Coronary artery (tissue), 2 donors: ENCODE results near the gene LSM4.
A peak's percentile ranks its signal among the peaks of the same experiment; 100 is the strongest.

ENCODE experiments used
- DNase-seq: peaks from one replicate; pipeline ENCODE4 v3.0.0-alpha.2; 2017; ENCODE audit warnings: low spot score
- H3K27ac ChIP-seq, 2 donors: fragments of 200-600 bp; sonication (generic); one replicate each; pipeline ENCODE4 v1.5.1; 2016 to 2019
- H3K4me3 ChIP-seq: fragments of 200-600 bp; sonication (generic); 2 replicates; pipeline ENCODE4 v1.5.1; 2016; ENCODE audit warnings: mild to moderate bottlenecking, moderate library complexity
- CTCF ChIP-seq: fragments of 200-600 bp; sonication (generic); IDR thresholded peaks from one replicate; pipeline ENCODE4 v1.5.1; 2019; ENCODE audit warnings: antibody characterized with exemption

LSM4 gene

GRCh38 chr19:18273561-18274218 is 49.2 kb downstream of the LSM4 start:
- peak overlapping the region; percentile 83 to 88 for H3K27ac ChIP-seq
- DNase-seq: no peak
- no peak overlapping the region for H3K4me3 ChIP-seq
- no peak for TF ChIP-seq CTCF

GRCh38 chr19:18271433-18271841 is 51.4 kb downstream of the LSM4 start:
- DNase-seq: no peak
- no peak overlapping the region for H3K27ac ChIP-seq
- TF ChIP-seq CTCF: no peak
- no peak overlapping the region for H3K4me3 ChIP-seq

GRCh38 chr19:18270326-18270725 is 52.5 kb downstream of the LSM4 start:
- Histone ChIP-seq H3K27ac (no peak overlapping the region), H3K4me3 (no peak overlapping the region)
- no peak for TF ChIP-seq CTCF
- no peak for DNase-seq

GRCh38 chr19:18269070-18269723 is 53.7 kb downstream of the LSM4 start:
- no peak for DNase-seq
- H3K27ac ChIP-seq: no peak overlapping the region
- TF ChIP-seq CTCF: no peak
- H3K4me3 ChIP-seq: no peak overlapping the region

GRCh38 chr19:18266771-18267686 is 55.8 kb downstream of the LSM4 start:
- no peak overlapping the region for H3K27ac ChIP-seq
- no peak overlapping the region for H3K4me3 ChIP-seq
- TF ChIP-seq CTCF: no peak
- no peak for DNase-seq

- H3K4me3 ChIP-seq: no peak overlapping the region
- no peak overlapping the region for H3K27ac ChIP-seq
- no peak for DNase-seq
- no peak for TF ChIP-seq CTCF
Measured at GRCh38 chr19:18265582-18265981, 57.3 kb downstream of the LSM4 start.
